ENCODE measurements around the gene ATP2B2. TPM values are rescaled to one million over a fixed set of nuclear protein-coding genes. Genes with fewer than 3 reads are reported as not detected.
"Not testable (repeated sequence)": the region's sequence is repeated elsewhere in the genome, so short reads cannot be mapped to it uniquely, and the experiment has no call there.

The ATP2B2 gene
- total RNA-seq, 4 donors from 2014 or later: not detected

DNA sequence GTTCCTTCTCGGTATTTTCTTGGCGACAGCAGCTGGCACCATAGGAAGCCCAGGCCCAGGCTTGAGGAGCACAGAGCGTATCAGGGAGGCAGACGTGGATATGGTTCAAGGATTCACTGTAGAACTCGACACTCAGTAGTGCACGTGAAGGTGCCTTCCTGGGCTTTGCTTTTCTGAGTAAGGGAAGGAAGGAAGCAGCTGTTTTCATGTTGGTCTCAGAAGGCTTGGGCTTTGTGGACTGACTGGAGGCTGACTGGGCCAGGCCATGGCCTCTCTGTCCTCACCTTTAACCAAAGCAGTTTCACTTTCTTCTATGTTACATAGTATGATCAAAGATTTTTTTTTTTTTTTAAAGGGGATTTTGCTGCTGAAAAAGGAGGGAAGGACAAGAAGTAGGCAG is 205.7 kb downstream of the ATP2B2 start:
- peaks cover 0 to 44% (median 18%) of the 10 kb centered on the region in 4 donors for H3K36me3 ChIP-seq
- no peak for TF ChIP-seq POLR2AphosphoS5 (IDR thresholded peaks at IDR 0.05)
- no peak for TF ChIP-seq POLR2A (IDR thresholded peaks at IDR 0.05)
- TF ChIP-seq, protein P1, sequence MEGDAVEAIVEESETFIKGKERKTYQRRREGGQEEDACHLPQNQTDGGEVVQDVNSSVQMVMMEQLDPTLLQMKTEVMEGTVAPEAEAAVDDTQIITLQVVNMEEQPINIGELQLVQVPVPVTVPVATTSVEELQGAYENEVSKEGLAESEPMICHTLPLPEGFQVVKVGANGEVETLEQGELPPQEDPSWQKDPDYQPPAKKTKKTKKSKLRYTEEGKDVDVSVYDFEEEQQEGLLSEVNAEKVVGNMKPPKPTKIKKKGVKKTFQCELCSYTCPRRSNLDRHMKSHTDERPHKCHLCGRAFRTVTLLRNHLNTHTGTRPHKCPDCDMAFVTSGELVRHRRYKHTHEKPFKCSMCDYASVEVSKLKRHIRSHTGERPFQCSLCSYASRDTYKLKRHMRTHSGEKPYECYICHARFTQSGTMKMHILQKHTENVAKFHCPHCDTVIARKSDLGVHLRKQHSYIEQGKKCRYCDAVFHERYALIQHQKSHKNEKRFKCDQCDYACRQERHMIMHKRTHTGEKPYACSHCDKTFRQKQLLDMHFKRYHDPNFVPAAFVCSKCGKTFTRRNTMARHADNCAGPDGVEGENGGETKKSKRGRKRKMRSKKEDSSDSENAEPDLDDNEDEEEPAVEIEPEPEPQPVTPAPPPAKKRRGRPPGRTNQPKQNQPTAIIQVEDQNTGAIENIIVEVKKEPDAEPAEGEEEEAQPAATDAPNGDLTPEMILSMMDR (IDR thresholded peaks at IDR 0.05): no peak
- TF ChIP-seq EP300 (IDR thresholded peaks at IDR 0.05; ENCODE audit: low read depth): no peak
- intact Hi-C loops (cut with DNase I; ENCODE audit: low total_unique reads): no loop called here

DNA sequence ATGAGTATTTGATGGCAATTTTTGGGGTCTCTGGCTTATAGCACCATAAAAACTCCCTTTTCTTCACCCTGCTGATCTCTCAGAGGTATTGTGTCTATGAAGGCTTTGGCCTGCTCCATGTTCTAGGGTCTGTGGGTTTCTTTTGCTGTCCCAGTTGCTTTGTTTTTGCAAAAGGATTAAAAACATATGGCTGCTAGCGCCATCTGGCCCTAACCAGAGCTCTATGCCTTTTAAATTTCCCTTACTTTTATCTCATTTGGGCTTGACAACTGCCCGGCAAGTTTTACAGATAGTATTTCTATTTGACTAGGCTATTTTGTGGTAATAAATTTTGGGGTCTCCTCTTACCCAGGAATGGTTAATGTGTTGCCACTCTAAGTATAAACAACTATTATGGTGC is 206.2 kb downstream of the ATP2B2 start:
- no peak overlapping the region for H3K27ac ChIP-seq
- peaks cover 0 to 3% (median 0%) of the 10 kb centered on the region in 4 donors for H3K4me1 ChIP-seq
- peaks cover 0 to 40% (median 16%) of the 10 kb centered on the region in 4 donors for H3K36me3 ChIP-seq
- no peak for DNase-seq
- H3K9me3 ChIP-seq: no peaks in the 10 kb centered on the region
- TF ChIP-seq POLR2A (IDR thresholded peaks at IDR 0.05) (no peak), POLR2AphosphoS5 (IDR thresholded peaks at IDR 0.05) (no peak), EP300 (IDR thresholded peaks at IDR 0.05; ENCODE audit: low read depth) (no peak)
- TF ChIP-seq, protein P1 (IDR thresholded peaks at IDR 0.05): no peak
- H3K4me3 ChIP-seq: no peak overlapping the region
- 76 to 94% methylated on average over 2 of the region's 2 CpGs for WGBS, 2 donors (ENCODE audit: low coverage in 1 of 2)
- H3K27me3 ChIP-seq: no peaks in the 10 kb centered on the region
- intact Hi-C loops (cut with DNase I; ENCODE audit: low total_unique reads): no loop called here
- in situ Hi-C loops (cut with MboI; ENCODE audit: low pct_ligation_motif_present in 1 of 4, low pct_unique_long_range_greater_than_20kb in 1 of 4, low sequenced_read_pairs in 3 of 4): no loop called here

More for the DNA sequence above, 205.7 kb downstream of the ATP2B2 start:
- Histone ChIP-seq H3K4me3 (no peak overlapping the region), H3K27ac (no peak overlapping the region), H3K27me3 (no peaks in the 10 kb centered on the region), H3K4me1 (peaks cover 0 to 3% (median 0%) of the 10 kb centered on the region in 4 donors), H3K9me3 (no peaks in the 10 kb centered on the region)
- WGBS, 2 donors (ENCODE audit: low coverage in 1 of 2): 74 to 80% methylated on average over 4 to 6 of the region's 6 CpGs
- no peak for DNase-seq
- in situ Hi-C loops (cut with MboI; ENCODE audit: low pct_ligation_motif_present in 1 of 4, low pct_unique_long_range_greater_than_20kb in 1 of 4, low sequenced_read_pairs in 3 of 4): no loop called here

DNA sequence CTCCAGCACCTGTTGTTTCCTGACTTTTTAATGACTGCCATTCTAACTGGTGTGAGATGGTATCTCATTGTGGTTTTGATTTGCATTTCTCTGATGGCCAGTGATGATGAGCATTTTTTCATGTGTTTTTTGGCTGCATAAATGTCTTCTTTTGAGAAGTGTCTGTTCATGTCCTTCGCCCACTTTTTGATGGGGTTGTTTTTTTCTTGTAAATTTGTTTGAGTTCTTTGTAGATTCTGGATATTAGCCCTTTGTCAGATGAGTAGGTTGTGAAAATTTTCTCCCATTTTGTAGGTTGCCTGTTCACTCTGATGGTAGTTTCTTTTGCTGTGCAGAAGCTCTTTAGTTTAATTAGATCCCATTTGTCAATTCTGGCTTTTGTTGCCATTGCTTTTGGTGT is 207.3 kb downstream of the ATP2B2 start:
- H3K4me1 ChIP-seq; DNase-seq; in situ Hi-C loops (cut with MboI; ENCODE audit: low pct_ligation_motif_present in 1 of 4, low pct_unique_long_range_greater_than_20kb in 1 of 4, low sequenced_read_pairs in 3 of 4); intact Hi-C loops (cut with DNase I; ENCODE audit: low total_unique reads); H3K27me3 ChIP-seq; H3K27ac ChIP-seq; H3K4me3 ChIP-seq; H3K9me3 ChIP-seq: not testable (repeated sequence)
- WGBS, 2 donors (ENCODE audit: low coverage in 1 of 2): no CpG with 5 or more reads among the region's 1 CpG
- peaks cover 0 to 29% (median 8%) of the 10 kb centered on the region in 4 donors for H3K36me3 ChIP-seq

DNA sequence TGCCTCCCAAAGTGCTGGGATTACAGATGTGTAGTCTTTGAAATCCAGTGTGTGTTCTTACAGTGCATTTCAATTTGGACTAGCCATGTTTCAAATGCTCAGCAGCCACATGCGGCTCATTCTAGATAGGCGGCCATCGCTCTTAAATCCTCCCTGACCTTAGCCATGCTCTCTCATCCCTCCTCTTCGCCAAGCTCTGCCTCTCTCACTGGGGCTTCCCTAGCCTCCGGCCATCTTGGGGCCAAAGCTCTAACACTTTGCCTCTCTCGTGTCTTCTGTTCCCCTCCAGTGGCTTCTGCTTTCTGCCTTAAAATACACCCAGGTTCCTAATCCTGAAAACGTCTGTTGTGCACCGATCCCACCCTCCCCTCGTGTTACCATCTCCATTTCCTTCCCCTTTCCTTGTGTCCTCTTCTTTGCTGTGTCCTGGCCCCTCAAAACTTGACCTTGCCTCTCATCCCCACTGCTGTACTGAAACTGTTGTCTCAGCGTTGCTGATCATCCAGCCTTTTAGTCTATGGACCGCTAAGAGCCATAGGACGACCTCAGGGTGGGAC is 211.3 kb downstream of the ATP2B2 start:
- intact Hi-C loops (cut with DNase I; ENCODE audit: low total_unique reads) (no loop called here), in situ Hi-C loops (cut with MboI; ENCODE audit: low pct_ligation_motif_present in 1 of 4, low pct_unique_long_range_greater_than_20kb in 1 of 4, low sequenced_read_pairs in 3 of 4) (no loop called here)
- WGBS, 2 donors (ENCODE audit: low coverage in 1 of 2): 78 to 84% methylated on average over 6 to 12 of the region's 12 CpGs
- H3K27me3 ChIP-seq: no peaks in the 10 kb centered on the region
- peaks cover 0 to 3% (median 0%) of the 10 kb centered on the region in 4 donors for H3K4me1 ChIP-seq
- no peaks in the 10 kb centered on the region for H3K9me3 ChIP-seq
- H3K27ac ChIP-seq: no peak overlapping the region
- TF ChIP-seq POLR2AphosphoS5 (IDR thresholded peaks at IDR 0.05) (no peak), EP300 (IDR thresholded peaks at IDR 0.05; ENCODE audit: low read depth) (no peak), POLR2A (IDR thresholded peaks at IDR 0.05) (no peak)
- TF ChIP-seq, protein P1 (IDR thresholded peaks at IDR 0.05): no peak
- no peak for DNase-seq
- H3K36me3 ChIP-seq: peaks cover 0 to 4% (median 0%) of the 10 kb centered on the region in 4 donors
- no peak overlapping the region for H3K4me3 ChIP-seq

Data from transverse colon (tissue), 4 donors.